HG03354 (cell line): ENCODE results near the gene OVOL1.

Experiments
- ATAC-seq: cut with Tn5 transposase; IDR thresholded peaks from one replicate; pipeline ENCODE4 v1.9.1; 2021; ENCODE audit warnings: mild to moderate bottlenecking; ENCODE audit not compliant: unreplicated experiment, poor library complexity, severe bottlenecking

The OVOL1 gene

GRCh38 chr11:65776710-65777141 lies 10.1 kb upstream of the OVOL1 start:
- ATAC-seq, result no peak

- ATAC-seq, result no peak
Measured at GRCh38 chr11:65777241-65777640, 9.6 kb upstream of the OVOL1 start.

- no peak for ATAC-seq
Measured at GRCh38 chr11:65777821-65778361, 9.0 kb upstream of the OVOL1 start.

DNA sequence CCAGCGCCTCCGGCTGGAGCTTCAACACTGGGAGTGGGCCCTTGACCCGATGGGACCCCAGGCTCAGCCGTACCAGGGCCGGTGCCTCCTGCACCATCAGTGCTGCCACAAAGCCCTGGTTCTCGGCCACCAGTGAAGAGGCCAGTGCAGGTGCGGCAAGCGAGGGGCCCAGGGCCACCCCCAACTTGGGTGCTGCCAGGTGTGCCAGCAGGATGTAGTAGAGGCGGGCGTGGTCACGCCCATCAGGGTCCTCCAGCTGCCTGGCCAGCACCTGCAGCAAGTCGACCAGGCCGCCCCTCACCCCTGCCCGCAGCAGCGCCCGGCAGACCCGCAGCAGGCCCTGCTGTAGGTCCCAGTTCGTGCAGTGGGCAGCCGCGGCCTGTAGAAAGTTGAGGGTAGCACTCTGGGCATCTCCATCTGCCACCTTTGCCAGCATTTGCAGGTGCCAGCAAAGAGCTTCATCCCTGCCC lies 8.4 kb upstream of the OVOL1 start:
- no peak for ATAC-seq

DNA sequence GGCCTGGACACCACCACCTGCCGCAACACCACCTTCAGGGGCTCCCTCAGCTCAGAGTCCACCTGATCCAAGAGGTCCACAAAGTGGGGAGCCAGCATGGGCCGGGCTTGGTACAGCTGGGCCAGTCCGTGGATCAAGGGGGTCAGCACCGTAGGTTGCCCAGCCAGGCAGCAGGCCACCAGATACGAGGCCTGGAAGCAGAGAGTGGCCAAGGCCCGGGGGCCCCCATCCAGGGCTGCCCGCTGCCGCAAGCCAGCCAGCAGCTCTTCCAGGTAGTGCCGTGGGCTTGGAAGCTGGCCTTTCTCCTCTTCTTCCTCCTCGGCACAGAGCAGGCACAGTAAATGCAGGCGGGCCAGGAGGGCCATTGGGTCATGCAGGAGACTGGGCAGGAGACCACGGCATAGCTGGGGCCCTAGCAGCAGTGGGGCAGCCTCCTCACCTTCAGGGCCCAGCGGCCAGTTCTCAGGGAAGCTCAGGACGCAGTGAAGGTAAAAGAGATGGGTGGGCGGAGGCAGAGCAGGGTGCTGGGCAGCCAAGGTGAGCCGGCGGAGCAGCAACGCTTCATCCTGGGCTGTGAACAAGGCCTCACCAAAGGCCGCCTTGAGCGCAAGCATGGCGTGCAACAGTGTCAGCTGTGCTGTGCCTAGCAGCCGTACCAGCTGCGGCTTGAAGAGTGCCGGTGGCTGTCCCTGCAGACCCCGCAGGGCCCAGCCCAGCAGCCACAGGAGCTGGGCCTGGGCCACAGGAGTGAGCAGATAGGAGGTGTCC lies 7.8 kb upstream of the OVOL1 start:
- no peak for ATAC-seq

DNA sequence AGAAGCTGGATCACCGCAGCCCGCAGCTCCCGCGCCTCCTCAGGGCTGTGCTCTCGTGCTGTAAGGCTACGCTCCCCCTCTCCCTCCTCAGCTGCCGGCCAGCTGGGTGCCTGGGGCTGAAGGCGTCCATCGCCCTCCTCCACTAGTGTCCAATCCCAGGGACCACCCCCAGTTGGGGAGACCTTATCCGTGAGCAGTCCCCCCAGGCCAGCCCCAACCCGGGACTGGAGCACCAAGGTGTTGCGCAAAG lies 7.3 kb upstream of the OVOL1 start:
- ATAC-seq, result no peak

DNA sequence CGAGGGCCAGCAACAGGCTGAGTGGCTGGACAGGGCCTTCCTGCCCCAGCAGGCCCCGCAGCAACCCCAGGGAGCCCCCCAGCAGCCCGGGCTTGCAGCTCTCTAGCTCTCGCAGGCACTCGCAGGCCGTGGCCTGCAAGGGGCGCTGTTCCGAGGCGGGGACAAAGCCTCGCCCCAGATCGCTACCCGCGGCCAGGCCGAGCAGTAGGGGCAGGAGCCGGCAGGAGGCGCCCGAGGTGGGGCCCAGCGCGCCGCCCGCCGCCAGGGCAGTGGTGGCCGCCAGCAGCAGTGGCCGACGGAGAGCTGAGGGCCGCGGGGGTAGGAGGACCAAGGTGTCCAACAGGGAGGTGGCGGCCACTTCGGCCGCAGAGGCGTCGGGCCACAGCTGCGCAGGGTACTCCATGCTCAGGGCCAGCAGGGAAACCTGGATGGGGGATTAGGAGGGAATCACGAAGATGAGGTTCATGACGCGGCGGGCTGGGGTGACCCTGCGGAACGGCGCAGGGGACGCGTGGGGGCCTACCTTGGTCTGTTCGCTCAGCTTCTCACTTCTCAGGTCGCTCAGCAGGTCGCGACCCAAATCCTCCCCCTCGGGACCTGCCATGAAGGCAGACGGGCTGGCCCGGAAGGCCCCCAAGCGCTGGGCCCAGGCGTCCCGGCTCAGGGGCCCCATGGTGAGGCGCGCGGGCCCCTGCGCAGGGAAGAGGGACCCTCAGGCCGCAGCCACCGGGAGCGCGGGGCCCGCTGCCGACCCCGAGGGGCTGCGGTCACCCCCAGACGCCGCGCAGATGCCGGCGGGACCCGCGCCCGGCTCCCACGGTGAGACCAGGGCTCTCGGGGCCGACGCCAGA lies 6.7 kb upstream of the OVOL1 start:
- peak; percentile 61 for ATAC-seq

DNA sequence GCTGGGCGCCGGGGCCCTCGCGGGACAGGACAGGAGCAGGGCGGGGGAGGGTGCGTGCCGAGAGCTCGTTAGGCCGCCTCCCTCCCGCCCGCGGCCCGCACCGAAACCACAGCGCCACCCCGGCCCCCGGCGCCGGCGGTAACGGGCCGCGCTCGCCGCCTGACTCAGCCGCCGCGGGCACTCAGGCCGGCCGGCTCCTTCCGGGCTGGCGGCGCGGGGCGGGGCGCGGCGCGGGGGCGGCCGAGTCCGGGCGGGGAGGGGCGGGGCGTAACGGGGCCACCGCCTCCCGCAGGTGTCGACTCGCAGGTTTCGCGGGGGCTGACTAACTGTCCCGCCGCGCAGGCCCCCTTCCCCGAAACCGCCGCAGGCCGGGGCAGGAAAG lies 6.1 kb upstream of the OVOL1 start, which contains the start of gene AP5B1:
TSS of gene AP5B1 (minus strand) at position 207 of the 382 bp plus-strand sequence. CDS start 385 bp downstream, outside the sequence.
- peak; percentile 67 for ATAC-seq

- ATAC-seq, result peak; percentile 44
Measured at GRCh38 chr11:65781152-65781961, 5.5 kb upstream of the OVOL1 start.

DNA sequence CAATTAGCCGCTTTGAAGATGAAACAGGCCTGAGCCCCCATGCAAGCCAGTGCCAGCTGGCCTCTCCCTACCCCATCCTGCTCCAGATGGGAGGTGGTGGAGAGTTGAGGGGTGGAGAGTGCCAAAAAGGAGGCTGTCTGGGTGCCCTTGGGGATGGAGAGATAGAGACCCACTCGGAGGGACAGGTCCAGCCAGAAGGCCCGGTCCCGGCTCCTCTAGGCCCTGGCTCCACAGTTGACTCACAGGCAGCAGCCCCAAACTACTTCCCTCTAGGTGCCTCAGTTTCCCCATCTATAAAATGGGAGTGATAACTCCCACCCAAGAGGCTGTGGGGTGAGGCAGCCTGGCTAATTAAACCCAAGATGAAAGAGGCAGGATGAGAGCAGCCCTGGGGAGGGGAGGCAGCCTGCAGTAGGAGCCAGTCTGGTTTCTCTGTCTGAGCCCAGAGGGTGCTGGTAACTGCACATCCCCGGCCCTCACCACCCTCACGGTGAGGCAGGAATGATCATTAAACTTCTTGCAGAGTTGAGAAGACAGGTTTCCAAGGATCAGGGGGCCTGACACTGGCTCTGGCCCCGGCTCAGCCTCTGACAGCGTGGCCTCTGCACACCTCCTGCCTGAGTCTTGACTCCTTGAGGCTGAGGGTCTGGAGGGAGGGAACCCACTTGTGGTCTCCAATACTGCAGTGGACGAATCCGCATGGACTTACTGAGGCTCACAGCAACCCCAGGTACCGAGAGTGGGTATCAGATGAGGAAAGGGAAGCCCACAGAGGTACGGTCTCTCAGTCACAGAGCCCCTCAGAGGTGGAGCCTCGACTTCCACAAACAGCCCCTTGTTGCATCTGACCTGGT lies 4.7 kb upstream of the OVOL1 start:
- no peak for ATAC-seq

GRCh38 chr11:65782816-65783228 lies 4.0 kb upstream of the OVOL1 start:
- ATAC-seq, result no peak

- ATAC-seq, result no peak
Measured at GRCh38 chr11:65785319-65786007, 1.4 kb upstream of the OVOL1 start.

- ATAC-seq, result no peak
Measured at GRCh38 chr11:65786008-65786785, 666 bp upstream of the OVOL1 start.

GRCh38 chr11:65787649-65788622 lies 1.1 kb downstream of the OVOL1 start:
- ATAC-seq, result no peak

- ATAC-seq, result no peak
Measured at GRCh38 chr11:65788821-65789220, 2.0 kb downstream of the OVOL1 start.

DNA sequence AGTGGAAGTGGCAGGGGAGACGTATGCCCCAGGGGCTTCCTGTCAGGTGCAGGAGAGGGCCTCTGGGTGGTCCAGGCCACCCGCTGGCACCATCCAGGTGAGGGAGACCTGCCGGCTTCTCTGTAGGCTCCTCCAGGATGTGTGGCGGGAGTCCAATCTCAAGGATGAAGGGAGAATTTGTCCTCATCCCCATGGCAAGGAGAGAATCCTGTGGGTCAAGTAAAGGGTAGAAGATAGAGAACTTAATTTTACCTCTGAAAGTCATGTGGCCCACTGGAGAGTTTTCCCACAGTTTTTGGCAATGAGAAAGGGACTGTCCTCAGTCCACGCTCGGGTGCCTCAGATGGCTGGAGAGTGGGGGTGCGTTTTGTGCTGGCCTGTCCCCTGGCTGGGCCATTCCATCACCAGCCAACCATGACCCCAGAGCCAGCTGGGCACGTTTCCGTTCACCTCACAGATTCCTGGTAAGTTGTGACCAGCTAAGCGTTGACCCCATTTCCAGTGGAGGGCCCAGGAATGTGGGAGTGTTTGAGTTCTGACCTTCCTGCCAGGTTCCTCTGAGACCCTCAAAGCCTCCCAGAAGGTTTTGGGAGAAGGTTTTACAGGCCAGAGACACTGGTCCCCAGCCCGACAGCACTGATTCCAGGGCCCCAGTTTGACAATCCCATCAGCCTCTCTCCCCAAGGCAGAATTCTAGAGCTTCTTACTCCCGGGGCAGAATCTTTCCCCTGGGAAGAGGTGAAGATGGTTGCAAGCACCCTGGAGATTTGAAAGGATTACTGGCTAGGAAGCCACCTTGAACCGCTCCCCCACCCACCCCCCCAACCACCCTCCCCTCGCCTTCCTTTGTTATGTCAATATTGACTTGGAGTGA lies 2.6 kb downstream of the OVOL1 start:
- no peak for ATAC-seq
